NCI-H1092 (cell line): Measurements from ENCODE around the gene TIAL1.
"Not testable (repeated sequence)": the region's sequence is repeated elsewhere in the genome, so short reads cannot be mapped to it uniquely, and the experiment has no call there.

ENCODE experiments used
- DNase-seq: peaks from one replicate; lab custom pipeline; 2025; lab: John Stamatoyannopoulos, UW

Gene TIAL1

GRCh38 chr10:119613741-119614140, 17.0 kb upstream of the TIAL1 start:
- no peak for DNase-seq

- DNase-seq = no peak
Observed at GRCh38 chr10:119611433-119611832, 14.7 kb upstream of the TIAL1 start.

GRCh38 chr10:119609516-119609915, 12.8 kb upstream of the TIAL1 start:
- no peak for DNase-seq

- no peak for DNase-seq
Observed at GRCh38 chr10:119608316-119609155, 11.8 kb upstream of the TIAL1 start.

GRCh38 chr10:119604468-119604867, 7.7 kb upstream of the TIAL1 start:
- DNase-seq = no peak

GRCh38 chr10:119602241-119603095, 5.7 kb upstream of the TIAL1 start:
- DNase-seq = no peak

- DNase-seq = no peak
Observed at GRCh38 chr10:119598397-119598796, 1.6 kb upstream of the TIAL1 start.

- no peak for DNase-seq
Observed at GRCh38 chr10:119597405-119598186, 832 bp upstream of the TIAL1 start.

GRCh38 chr10:119595676-119596515, 868 bp downstream of the TIAL1 start:
- DNase-seq = no peak

GRCh38 chr10:119595134-119595675, 1.6 kb downstream of the TIAL1 start:
- DNase-seq = no peak

GRCh38 chr10:119588071-119588470, 8.7 kb downstream of the TIAL1 start:
- DNase-seq = no peak

- no peak for DNase-seq
Observed at GRCh38 chr10:119578355-119578754, 18.4 kb downstream of the TIAL1 start.

- no peak for DNase-seq
Observed at GRCh38 chr10:119575991-119576390, 20.8 kb downstream of the TIAL1 start.

GRCh38 chr10:119575506-119575905, 21.3 kb downstream of the TIAL1 start:
- DNase-seq = no peak

- no peak for DNase-seq
Observed at GRCh38 chr10:119567978-119568377, 28.8 kb downstream of the TIAL1 start.

- DNase-seq = no peak
Observed at GRCh38 chr10:119562097-119562496, 34.7 kb downstream of the TIAL1 start.

- DNase-seq = not testable (repeated sequence)
Observed at GRCh38 chr10:119559511-119559910, 37.3 kb downstream of the TIAL1 start.

GRCh38 chr10:119556081-119556480, 40.7 kb downstream of the TIAL1 start:
- not testable (repeated sequence) for DNase-seq

- DNase-seq = no peak
Observed at GRCh38 chr10:119555178-119555784, 41.5 kb downstream of the TIAL1 start.

- no peak for DNase-seq
Observed at GRCh38 chr10:119550827-119551226, 45.9 kb downstream of the TIAL1 start.
